Activated naive CD4-positive, alpha-beta T cell treated with anti-CD3 and anti-CD28 coated beads, Interleukin-2, amount 50 U/mL, for 72 hours (primary cell): ENCODE results near the gene NT5C2. TPM values are rescaled to one million over a fixed set of nuclear protein-coding genes. Genes with fewer than 3 reads are reported as not detected.

Source experiments
- ATAC-seq, 2 donors: fragments of 150-1000 bp; cut with Tn5 transposase; 2 replicates each; pipeline ENCODE4 v1.10.0; 2021; ENCODE audit warnings: mild to moderate bottlenecking in 2 of 2, moderate library complexity in 2 of 2
- DNase-seq, 2 donors: peaks; one replicate each; pipeline ENCODE4 v3.0.0; 2021 to 2022; ENCODE audit warnings: low spot score in 2 of 2
- H3K27ac Mint-ChIP-seq, 2 donors: one replicate each; pipeline ENCODE4 v1.8.0; 2022; ENCODE audit warnings: mild to moderate bottlenecking in 2 of 2, mixed read lengths in 2 of 2
- H3K36me3 Mint-ChIP-seq, 2 donors: one replicate each; pipeline ENCODE4 v1.8.0; 2022; ENCODE audit warnings: mixed read lengths in 2 of 2
- H3K9me3 Mint-ChIP-seq, 2 donors: one replicate each; pipeline ENCODE4 v1.8.0; 2022; ENCODE audit warnings: mixed read lengths in 2 of 2
- total RNA-seq, 2 donors: library from RNA; stranded (reverse); gene quantifications; one replicate each; pipeline ENCODE4 v1.2.3, GENCODE V29; 2022

NT5C2 gene
- total RNA-seq, 2 donors from 2014 or later: 42.0 to 46.5 TPM

DNA sequence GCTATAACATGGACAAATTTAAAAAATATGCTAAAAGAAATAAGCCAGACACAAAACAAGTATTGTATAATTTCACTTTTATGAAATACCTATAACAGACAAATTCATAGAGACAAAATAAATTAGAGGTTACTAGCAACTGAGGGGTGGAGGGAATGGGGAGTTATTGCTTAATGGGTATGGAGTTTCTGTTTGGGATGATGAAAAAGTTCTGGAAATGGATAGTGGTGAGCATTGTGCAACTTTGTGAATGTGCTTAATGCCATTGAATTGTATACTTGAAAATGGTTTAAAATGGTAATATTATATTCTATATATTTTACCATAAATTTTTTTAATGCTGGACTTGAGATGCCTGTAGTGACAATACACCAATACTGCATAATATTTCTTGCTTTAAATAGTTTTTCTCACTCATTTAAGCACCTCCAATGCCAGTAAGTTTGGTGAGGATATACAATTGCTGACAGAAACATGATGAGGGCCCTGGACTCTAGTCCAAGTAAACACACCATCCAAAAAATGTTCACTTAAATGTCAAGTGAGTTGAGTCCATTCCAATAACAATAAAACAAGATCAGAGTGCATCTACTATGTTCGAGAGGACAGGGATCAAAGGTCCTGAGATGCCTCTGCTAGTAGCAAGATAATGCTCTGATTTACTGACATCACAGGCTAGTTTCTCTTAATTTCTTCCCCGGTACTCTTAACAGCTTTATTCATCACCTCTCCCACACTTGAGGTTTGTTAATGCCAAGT lies 71.9 kb downstream of the NT5C2 start:
- DNase-seq (no peak), ATAC-seq (no peak)
- peaks cover 0 to 5% of the 10 kb centered on the region in 2 donors for H3K36me3 Mint-ChIP-seq
- H3K27ac Mint-ChIP-seq: no peak overlapping the region
- H3K9me3 Mint-ChIP-seq: no peaks in the 10 kb centered on the region

- no peak overlapping the region for H3K27ac Mint-ChIP-seq
These were observed 72.5 kb downstream of the NT5C2 start for GRCh38 chr10:103120546-103120945.

DNA sequence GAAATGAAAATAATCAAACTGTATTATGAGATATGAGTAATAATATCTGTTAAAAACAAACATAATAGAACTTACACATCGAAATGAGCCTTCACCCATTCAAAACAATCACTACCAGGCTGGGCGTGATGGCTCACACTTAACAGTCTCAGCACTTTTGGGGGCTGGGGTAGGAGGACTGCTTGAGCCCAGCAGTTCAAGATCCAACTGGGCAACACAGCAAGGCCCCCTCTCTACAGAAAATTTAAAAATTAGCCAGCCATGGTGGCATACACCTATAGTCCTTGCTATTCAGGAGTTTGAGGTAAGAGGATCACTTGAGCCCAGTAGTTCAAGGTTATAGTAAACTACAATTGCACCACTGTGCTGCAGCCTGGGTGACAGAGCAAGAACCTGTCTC lies 75.8 kb downstream of the NT5C2 start:
- Mint-ChIP-seq H3K9me3 (no peaks in the 10 kb centered on the region), H3K27ac (no peak overlapping the region), H3K36me3 (no peaks in the 10 kb centered on the region)
- ATAC-seq (no peak), DNase-seq (no peak)

More at GRCh38 chr10:103120546-103120945, 72.5 kb downstream of the NT5C2 start:
- H3K36me3 Mint-ChIP-seq: peaks cover 0 to 5% of the 10 kb centered on the region in 2 donors
- ATAC-seq (no peak), DNase-seq (no peak)
- H3K9me3 Mint-ChIP-seq: no peaks in the 10 kb centered on the region

DNA sequence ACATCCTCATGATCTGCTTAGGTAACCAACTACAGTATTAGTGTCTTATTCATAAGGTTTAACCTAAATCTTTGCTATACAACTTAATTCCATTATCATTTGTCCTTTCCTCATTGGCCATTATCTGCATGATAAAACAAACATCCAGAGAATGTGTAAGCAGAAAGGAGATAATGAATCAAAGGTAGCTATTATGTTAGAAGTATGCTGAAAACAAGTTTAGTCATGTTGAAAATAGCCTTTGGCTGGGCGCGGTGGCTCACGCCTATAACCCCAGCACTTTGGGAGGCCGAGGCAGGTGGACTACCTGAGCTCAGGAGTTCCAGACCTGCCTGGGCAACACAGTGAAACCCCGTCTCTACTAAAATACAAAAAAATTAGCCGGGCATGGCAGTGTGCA lies 78.2 kb downstream of the NT5C2 start:
- DNase-seq: no peak
- ATAC-seq: no peak
- H3K9me3 Mint-ChIP-seq: no peaks in the 10 kb centered on the region

GRCh38 chr10:103111918-103112877 lies 80.9 kb downstream of the NT5C2 start:
- DNase-seq (no peak), ATAC-seq (peak; percentile 92 to 99)
- Mint-ChIP-seq H3K9me3 (no peaks in the 10 kb centered on the region), H3K36me3 (peaks cover 0 to 8% of the 10 kb centered on the region in 2 donors), H3K27ac (peak overlapping the region; percentile 23 to 61)

More for the DNA sequence above, 78.2 kb downstream of the NT5C2 start:
- H3K27ac Mint-ChIP-seq: no peak overlapping the region
- no peaks in the 10 kb centered on the region for H3K36me3 Mint-ChIP-seq

DNA sequence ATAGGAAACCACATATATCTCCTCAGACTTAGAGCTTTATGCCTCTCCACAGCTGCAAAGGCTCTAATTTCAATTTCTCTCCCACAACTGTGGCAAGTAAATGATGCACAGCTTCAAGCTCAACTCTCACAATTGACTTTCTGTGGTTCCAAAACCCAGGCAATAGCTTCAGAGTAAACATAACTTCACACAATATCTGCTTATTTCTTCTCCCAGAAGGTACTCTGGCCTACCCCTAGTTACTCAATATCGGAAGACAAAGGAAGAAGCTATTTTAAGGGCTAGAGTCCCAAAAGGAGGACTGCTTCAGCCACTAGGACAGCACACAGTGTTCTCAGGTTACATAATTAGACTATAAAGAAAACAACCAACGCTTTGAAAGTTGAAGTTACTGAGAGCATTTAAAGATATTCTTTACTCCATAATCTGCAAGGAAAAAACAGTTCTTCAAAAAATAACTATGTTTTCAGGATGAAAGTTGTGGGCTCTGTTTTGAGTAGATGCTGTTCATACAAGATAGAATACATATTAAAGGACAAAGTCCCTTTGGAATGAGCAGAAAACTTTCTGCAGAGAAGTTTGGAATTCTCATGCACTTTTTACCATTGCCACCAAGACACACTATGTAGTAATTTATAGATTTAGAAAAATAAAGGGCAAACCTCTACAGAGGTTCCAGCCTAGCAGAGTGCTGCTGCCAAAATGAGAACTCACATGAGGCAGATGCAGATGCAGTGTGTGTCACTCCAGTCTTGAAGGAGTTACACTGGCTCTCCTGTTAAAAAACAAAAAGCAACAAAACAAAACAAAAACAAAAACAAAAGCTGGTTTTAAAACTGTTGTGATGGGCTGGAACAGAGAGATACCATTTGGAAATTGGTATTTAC lies 81.8 kb downstream of the NT5C2 start:
- H3K27ac Mint-ChIP-seq: no peak overlapping the region
- DNase-seq: no peak
- ATAC-seq: peak in 1 of 2 donors; percentile 35
- no peaks in the 10 kb centered on the region for H3K9me3 Mint-ChIP-seq
- H3K36me3 Mint-ChIP-seq: peaks cover 0 to 8% of the 10 kb centered on the region in 2 donors

GRCh38 chr10:103110407-103110806 lies 82.7 kb downstream of the NT5C2 start:
- Mint-ChIP-seq H3K27ac (no peak overlapping the region), H3K9me3 (no peaks in the 10 kb centered on the region), H3K36me3 (peaks cover 0 to 8% of the 10 kb centered on the region in 2 donors)
- DNase-seq (no peak), ATAC-seq (no peak)

DNA sequence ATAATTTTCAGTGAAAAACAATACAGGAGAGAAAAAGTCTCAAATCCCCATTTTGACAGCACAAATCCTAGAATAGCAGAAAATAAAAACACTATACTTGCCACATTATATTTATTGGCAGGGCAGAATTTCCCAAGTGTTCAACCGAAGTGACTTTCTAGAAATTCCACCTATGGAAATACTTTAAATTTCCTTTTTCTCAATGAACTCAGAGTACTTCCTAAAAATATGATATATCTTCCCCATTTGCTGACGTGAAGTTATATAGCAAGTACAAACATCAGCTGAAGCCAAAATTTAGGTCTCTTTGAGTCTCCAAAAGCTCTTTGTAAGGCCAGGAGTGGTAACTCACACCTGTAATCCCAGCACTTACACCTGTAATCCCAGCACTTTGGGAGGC lies 83.3 kb downstream of the NT5C2 start:
- H3K36me3 Mint-ChIP-seq: peaks cover 0 to 8% of the 10 kb centered on the region in 2 donors
- H3K9me3 Mint-ChIP-seq: no peaks in the 10 kb centered on the region
- DNase-seq: no peak
- no peak for ATAC-seq
- no peak overlapping the region for H3K27ac Mint-ChIP-seq

- H3K27ac Mint-ChIP-seq: no peak overlapping the region
- H3K9me3 Mint-ChIP-seq: no peaks in the 10 kb centered on the region
- DNase-seq: no peak
- H3K36me3 Mint-ChIP-seq: peaks cover 0 to 8% of the 10 kb centered on the region in 2 donors
- no peak for ATAC-seq
These were observed 86.5 kb downstream of the NT5C2 start for GRCh38 chr10:103106539-103106938.

DNA sequence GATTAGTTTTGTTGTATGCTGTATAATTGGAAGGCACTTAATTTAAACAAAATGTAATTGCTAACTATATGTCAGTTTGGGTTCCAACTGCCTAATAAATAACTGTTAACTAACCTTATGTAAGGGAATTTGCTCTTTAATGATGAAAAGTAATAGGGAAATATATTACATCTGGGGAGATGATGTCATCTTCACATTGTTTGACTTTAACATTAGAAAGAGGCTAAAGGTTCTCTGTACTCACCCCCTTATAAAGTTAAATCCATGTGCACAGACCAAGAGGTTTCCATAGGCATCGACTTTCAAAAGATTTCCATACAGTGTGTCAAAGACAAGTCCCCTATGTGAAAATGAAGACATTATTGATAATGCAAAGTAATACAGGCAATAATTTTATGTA lies 87.6 kb downstream of the NT5C2 start:
- DNase-seq: no peak
- Mint-ChIP-seq H3K27ac (no peak overlapping the region), H3K9me3 (no peaks in the 10 kb centered on the region), H3K36me3 (peaks cover 0 to 8% of the 10 kb centered on the region in 2 donors)
- no peak for ATAC-seq

GRCh38 chr10:103104721-103105120 lies 88.4 kb downstream of the NT5C2 start:
- H3K9me3 Mint-ChIP-seq: no peaks in the 10 kb centered on the region
- ATAC-seq (no peak), DNase-seq (no peak)
- no peak overlapping the region for H3K27ac Mint-ChIP-seq
- peaks cover 0 to 8% of the 10 kb centered on the region in 2 donors for H3K36me3 Mint-ChIP-seq

DNA sequence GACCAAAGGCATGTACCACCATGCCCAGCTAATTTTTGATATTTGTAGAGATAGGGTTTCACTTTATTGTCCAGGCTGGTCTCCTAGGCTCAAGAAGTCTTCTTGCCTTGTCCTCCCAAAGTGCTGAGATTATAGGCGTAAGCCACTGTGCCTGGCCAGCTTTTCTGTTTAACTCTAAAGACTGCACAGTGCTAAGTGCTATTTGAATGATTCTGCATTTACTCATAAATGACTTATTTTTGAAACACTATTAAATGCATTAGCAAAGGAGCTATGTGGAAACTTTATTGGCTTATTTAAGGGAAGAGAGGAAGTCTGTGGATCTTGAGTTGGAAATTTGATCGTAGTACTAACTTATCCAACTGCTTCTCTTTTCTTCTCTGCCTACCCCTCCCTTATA lies 89.1 kb downstream of the NT5C2 start:
- ATAC-seq (no peak), DNase-seq (no peak)
- no peaks in the 10 kb centered on the region for H3K9me3 Mint-ChIP-seq
- H3K36me3 Mint-ChIP-seq: peaks cover 0 to 1% of the 10 kb centered on the region in 2 donors
- no peak overlapping the region for H3K27ac Mint-ChIP-seq

GRCh38 chr10:103102195-103102594 lies 90.9 kb downstream of the NT5C2 start:
- Mint-ChIP-seq H3K9me3 (no peaks in the 10 kb centered on the region), H3K27ac (peak overlapping the region in 1 of 2 donors; percentile 5), H3K36me3 (no peaks in the 10 kb centered on the region)
- ATAC-seq (no peak), DNase-seq (no peak)

DNA sequence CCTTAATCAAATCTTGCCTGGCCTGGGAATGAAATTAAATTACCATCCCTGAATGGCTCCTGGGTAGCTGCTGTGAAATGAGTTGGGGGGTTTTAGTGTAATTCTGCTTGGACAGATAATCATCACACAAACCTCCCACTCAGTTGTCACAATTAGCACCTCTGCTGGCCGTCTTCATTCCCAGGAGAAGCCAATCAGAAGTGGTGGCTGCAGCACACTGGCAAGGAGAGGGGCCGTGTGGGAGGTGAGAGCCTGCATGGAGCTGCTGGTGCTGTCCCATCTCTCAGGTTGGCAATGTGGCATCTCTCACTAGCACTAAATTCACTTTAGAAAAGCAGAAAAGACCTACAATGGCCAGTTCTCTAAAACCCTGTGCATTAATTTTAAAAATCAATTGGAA lies 92.5 kb downstream of the NT5C2 start:
- Mint-ChIP-seq H3K27ac (no peak overlapping the region), H3K36me3 (peaks cover 0 to 4% of the 10 kb centered on the region in 2 donors), H3K9me3 (no peaks in the 10 kb centered on the region)
- no peak for DNase-seq
- no peak for ATAC-seq

GRCh38 chr10:103098240-103098639 lies 94.8 kb downstream of the NT5C2 start:
- DNase-seq: no peak
- no peak for ATAC-seq
- H3K9me3 Mint-ChIP-seq: no peaks in the 10 kb centered on the region
- peaks cover 0 to 7% of the 10 kb centered on the region in 2 donors for H3K36me3 Mint-ChIP-seq
- no peak overlapping the region for H3K27ac Mint-ChIP-seq

DNA sequence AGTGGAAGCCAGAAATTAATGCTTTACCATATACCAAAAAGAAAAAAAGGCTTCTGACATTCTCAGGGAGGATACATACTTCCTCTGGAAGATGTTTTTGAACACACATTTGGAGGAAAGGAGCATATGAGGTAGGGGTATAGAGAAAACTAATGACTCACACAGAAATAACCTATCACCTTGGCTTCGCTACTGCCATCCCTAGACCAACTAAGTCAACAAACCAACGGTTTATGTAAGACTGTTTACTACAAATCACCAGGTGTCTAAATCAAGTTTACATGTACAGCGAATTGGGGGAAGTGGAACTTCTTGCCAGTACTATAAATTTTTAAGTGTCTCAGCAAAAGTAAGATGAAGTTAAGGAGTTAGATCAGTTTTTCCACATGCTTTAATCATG lies 96.9 kb downstream of the NT5C2 start:
- Mint-ChIP-seq H3K36me3 (peaks cover 0 to 11% of the 10 kb centered on the region in 2 donors), H3K27ac (peak overlapping the region in 1 of 2 donors; percentile 47), H3K9me3 (no peaks in the 10 kb centered on the region)
- no peak for DNase-seq
- ATAC-seq: no peak
